MM.1S (cell line): ENCODE measurements around the gene RANGAP1.

ENCODE experiments used
- CTCF ChIP-seq: fragments of 300-600 bp; sonication (generic); IDR thresholded peaks from 2 replicates; pipeline ENCODE4 v1.5.1; 2016; ENCODE audit warnings: antibody characterized with exemption, low read length, mixed read lengths
- EZH2 ChIP-seq: fragments of 300-600 bp; sonication (generic); optimal IDR thresholded peaks from 2 replicates; pipeline ENCODE3; 2017; ENCODE audit warnings: low read depth, mild to moderate bottlenecking, antibody characterized with exemption, low read length, mixed read lengths
- EZH2phosphoT487 ChIP-seq: fragments of 300-600 bp; sonication (generic); IDR thresholded peaks from 2 replicates; pipeline ENCODE4 v1.6.1; 2018; ENCODE audit warnings: antibody characterized with exemption, low read length

- no peak for TF ChIP-seq CTCF
- no peak for TF ChIP-seq EZH2
- TF ChIP-seq EZH2phosphoT487 = no peak
These were observed 56.8 kb downstream of the RANGAP1 start for GRCh38 chr22:41229215-41229614.
